BJ (cell line): ENCODE measurements around the gene AOPEP. TPM values are rescaled to one million over a fixed set of nuclear protein-coding genes. Genes with fewer than 3 reads are reported as not detected.

Experiments
- CTCF ChIA-PET: fragments of 350-600 bp; formaldehyde crosslinking; extraction: SDS; loops from one replicate; lab custom pipeline; 2021; ENCODE audit warnings: antibody characterized with exemption, inconsistent platforms; lab: Yijun Ruan, JAX
- POLR2A ChIA-PET: fragments of 300-600 bp; sonication (Branson Sonifier 250); formaldehyde crosslinking; extraction: SDS; loops from one replicate; lab custom pipeline; 2021; ENCODE audit warnings: antibody characterized with exemption; lab: Charles Lee
- DNase-seq: peaks from one replicate; pipeline ENCODE4 v3.0.0-alpha.2; 2011; ENCODE audit warnings: low read depth
- H3K27me3 ChIP-seq: 2 replicates; pipeline ENCODE4 v1.6.0; 2011; ENCODE audit warnings: low read length; ENCODE audit not compliant: control insufficient read depth, insufficient read depth
- H3K36me3 ChIP-seq: 2 replicates; pipeline ENCODE4 v1.5.1; 2011; ENCODE audit warnings: low read length; ENCODE audit not compliant: control insufficient read depth, insufficient read depth
- H3K4me3 ChIP-seq: 2 replicates; pipeline ENCODE4 v1.5.1; 2011; ENCODE audit warnings: low read depth, mild to moderate bottlenecking, control low read depth, low read length
- CTCF ChIP-seq: IDR thresholded peaks from 2 replicates; pipeline ENCODE4 v1.5.1; 2011; ENCODE audit warnings: low read depth, mild to moderate bottlenecking, control low read depth, inconsistent platforms, low read length, moderate library complexity; ENCODE audit not compliant: insufficient read depth
- polyA plus RNA-seq: library from polyadenylated mRNA; depleted of rRNA; stranded (reverse); fragments of >200 nt; gene quantifications from 2 replicates; pipeline ENCODE4 v1.2.3, GENCODE V29; 2011

The AOPEP gene
- polyA plus RNA-seq, 1 experiment = 52.1 TPM

DNA sequence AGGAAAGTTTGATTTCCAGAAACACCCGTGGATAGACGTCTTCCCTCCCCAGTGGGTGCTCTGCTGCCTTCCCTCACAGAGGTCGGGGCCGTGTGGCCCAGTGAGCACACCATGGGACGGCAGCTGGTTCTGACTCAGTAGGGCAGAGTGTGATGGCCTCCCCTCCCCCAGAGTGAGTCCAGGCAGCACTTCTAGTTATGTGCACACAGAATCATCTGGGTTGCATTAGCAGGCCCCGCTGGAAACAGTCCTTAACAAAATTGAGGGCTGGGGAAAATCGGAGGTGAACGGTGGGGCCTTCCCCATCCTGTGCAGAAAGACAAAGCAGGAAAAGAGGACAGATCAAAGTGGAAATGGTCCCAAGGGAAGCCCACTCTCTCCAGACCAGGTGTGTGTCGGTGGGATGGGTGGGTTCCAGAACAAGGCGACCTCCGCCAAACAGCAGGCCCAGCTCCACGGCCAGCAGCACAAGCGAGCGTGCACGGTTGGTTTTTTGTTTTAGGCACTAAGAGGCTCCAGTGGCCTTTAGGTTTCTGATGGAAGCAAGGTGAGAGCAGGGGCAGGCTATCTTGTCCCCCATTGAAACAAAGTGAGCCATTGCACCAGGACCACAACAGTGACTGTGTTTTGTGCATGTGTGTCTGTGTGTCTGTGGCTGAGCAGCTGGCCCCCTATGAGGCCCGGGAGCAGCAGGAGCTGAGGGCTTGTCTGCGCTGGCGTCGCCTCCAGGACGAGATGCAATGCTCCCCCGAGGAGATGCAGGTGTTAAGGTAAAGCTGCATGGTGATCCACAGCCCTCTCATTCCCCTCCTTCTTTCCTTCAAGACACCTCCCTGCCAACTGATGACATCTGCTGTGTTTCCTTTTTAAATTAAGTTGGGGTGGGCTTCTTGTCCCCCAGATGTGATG is 201.5 kb downstream of the AOPEP start:
- POLR2A ChIA-PET = no interaction called here
- CTCF ChIA-PET = interaction anchor here (0.5 to 1.6 kb wide), 2 partner anchors 14 to 68 kb away, joined by 3 to 6 read pairs; no protein-coding TSS in a partner anchor
- Histone ChIP-seq H3K36me3 (no peaks in the 10 kb centered on the region), H3K4me3 (no peak overlapping the region), H3K27me3 (no peaks in the 10 kb centered on the region)
- DNase-seq = no peak
- TF ChIP-seq CTCF = no peak

DNA sequence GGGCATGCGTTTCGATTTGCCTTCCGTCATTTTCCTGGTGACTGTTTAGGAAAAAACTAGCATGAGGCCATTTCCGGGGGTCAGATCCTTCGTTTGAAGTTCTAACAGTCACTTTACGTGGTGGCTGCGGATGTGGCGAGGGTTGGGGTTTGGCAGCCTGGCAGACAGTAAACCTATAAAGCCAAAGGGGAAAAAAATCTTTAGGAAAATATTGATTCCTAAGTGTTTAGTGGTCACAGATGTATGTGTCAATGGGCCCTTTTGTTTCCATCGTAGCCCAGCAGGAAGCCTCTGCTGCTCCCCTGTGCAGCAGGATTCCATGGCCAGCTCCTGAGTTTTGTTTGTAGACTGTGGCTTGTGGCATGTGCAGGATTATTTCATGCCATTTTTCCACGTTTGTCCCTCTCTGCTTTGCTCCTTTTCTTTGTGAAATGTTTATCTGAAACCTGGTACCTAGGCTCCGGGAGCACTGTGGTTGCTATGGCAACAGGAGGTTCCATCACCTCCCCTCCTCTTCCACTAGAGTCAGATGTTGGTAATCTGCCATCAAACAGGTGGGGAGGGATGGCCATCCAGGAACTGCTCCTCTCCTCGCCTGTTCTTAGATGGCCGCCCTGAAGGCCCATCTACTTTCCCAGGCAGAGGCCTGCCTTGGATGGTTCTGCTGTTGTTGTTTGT is 202.3 kb downstream of the AOPEP start:
- ChIA-PET CTCF (interaction anchor here (1.6 kb wide), 1 partner anchor 15 kb away, joined by 6 read pairs; no protein-coding TSS in a partner anchor), POLR2A (no interaction called here)
- Histone ChIP-seq H3K4me3 (no peak overlapping the region), H3K27me3 (no peaks in the 10 kb centered on the region), H3K36me3 (no peaks in the 10 kb centered on the region)
- no peak for DNase-seq
- no peak for TF ChIP-seq CTCF

- ChIA-PET CTCF (interaction anchor here (1.6 kb wide), 1 partner anchor 16 kb away, joined by 6 read pairs; no protein-coding TSS in a partner anchor), POLR2A (no interaction called here)
- no peak for TF ChIP-seq CTCF
- no peaks in the 10 kb centered on the region for H3K27me3 ChIP-seq
- DNase-seq = no peak
- H3K4me3 ChIP-seq = no peak overlapping the region
- H3K36me3 ChIP-seq = no peaks in the 10 kb centered on the region
Observed at GRCh38 chr9:94929369-94929756, 202.9 kb downstream of the AOPEP start.

DNA sequence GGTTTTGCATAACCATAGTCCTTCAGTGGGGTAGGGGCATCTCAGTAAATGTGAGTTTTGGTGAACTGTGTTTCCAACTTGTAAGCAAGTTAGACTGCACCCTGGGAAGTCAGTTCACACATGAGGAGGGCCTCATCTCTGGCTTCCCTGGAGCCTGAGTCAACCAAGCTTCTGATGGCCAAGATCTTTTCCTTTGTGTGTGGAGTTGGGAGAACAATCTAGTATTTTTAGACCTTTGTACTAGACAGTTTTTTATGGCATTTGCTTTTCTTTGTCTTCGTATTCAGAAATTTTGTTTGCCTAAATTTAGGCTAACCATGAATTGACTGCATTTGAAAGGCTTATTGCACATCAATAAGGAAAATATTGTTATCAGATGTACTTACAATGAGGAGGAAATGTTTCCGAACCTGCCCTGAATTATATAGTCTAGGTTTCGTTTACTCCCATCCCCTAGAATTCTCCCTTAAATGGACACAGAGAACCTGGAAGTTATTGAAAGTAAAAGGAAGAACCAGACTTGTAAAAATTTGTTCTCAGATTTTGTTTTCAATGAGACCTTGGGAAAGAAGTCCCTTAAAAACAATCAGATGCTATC is 204.6 kb downstream of the AOPEP start:
- ChIA-PET POLR2A (no interaction called here), CTCF (interaction anchor here (0.9 to 1.1 kb wide), 2 partner anchors 24 to 200 kb away, joined by 3 read pairs; no protein-coding TSS in a partner anchor)
- no peak for DNase-seq
- no peak for TF ChIP-seq CTCF
- 0 out of 2 replicates have a peak, but pooled peaks cover 1% of the 10 kb centered on the region for H3K36me3 ChIP-seq
- H3K27me3 ChIP-seq = no peaks in the 10 kb centered on the region
- no peak overlapping the region for H3K4me3 ChIP-seq
